Neural progenitor cell (in vitro differentiated cells): ENCODE data around the gene PPM1L.

Experiments
- CTCF ChIP-seq: fragments of 200-600 bp; sonication (generic); IDR thresholded peaks from 2 replicates; pipeline ENCODE4 v1.5.1; 2017; ENCODE audit warnings: antibody characterized with exemption, mild to moderate bottlenecking
- EZH2phosphoT487 ChIP-seq: fragments of 200-600 bp; sonication (generic); IDR thresholded peaks from 2 replicates; pipeline ENCODE4 v1.6.1; 2017; ENCODE audit warnings: antibody characterized with exemption

- no peak for TF ChIP-seq CTCF
- no peak for TF ChIP-seq EZH2phosphoT487
Observed at GRCh38 chr3:160998581-160998980, 242.6 kb downstream of the PPM1L start.
